Erythroblast (primary cell): Measurements from ENCODE around the gene CCM2.

Experiments
- GATA1 ChIP-seq: IDR thresholded peaks from 2 replicates; pipeline ENCODE4 v1.6.1; 2011; ENCODE audit warnings: low read depth, mild to moderate bottlenecking, control low read depth, low read length, moderate library complexity
- POLR2A ChIP-seq: IDR thresholded peaks from 2 replicates; pipeline ENCODE4 v1.6.1; 2011; ENCODE audit warnings: mild to moderate bottlenecking, low read length

- TF ChIP-seq POLR2A (no peak), GATA1 (no peak)
Observed at GRCh38 chr7:45108863-45109262, 108.9 kb downstream of the CCM2 start.
